HCT116 (cell line): Measurements from ENCODE around the gene APOB. TPM values are rescaled to one million over a fixed set of nuclear protein-coding genes. Genes with fewer than 3 reads are reported as not detected.

Experiments used
- ATAC-seq: fragments of 200-7000 bp; cut with Tn5 transposase; 2 replicates; pipeline ENCODE4 v1.9.1; 2020; ENCODE audit warnings: mild to moderate bottlenecking, moderate library complexity
- BruUV-seq: library from RNA; stranded (reverse); fragments of 400-500 nt; replicated peaks from 2 replicates; lab custom pipeline; 2021; lab: Mats Ljungman, UMichigan
- CTCF ChIA-PET: fragments of 300-600 bp; sonication (Branson Sonifier 250); formaldehyde crosslinking; loops from one replicate; lab custom pipeline; 2021; ENCODE audit warnings: antibody characterized with exemption; lab: Charles Lee
- POLR2A ChIA-PET: fragments of 300-600, 350-600 bp; sonication (Branson Sonifier 250); formaldehyde crosslinking; loops from one replicate; lab custom pipeline; 2021; ENCODE audit warnings: antibody characterized with exemption; lab: Charles Lee
- RAD21 ChIA-PET, 2 experiments: fragments of 300-600 bp; sonication (Branson Sonifier 250); formaldehyde crosslinking; loops; one replicate each; lab custom pipeline; 2023; ENCODE audit warnings: low total read pairs in 2 of 2; ENCODE audit not compliant: uncharacterized antibody in 2 of 2, unreplicated experiment in 2 of 2, low non-redundant PET in 1 of 2; lab: Charles Lee
- DNase-seq: peaks from one replicate; pipeline ENCODE4 v3.0.0-alpha.2; 2010; ENCODE audit warnings: low read depth, low spot score
- H2AFZ ChIP-seq: fragments of 200-600 bp; shearing (Covaris generic), sonication (generic); 2 replicates; pipeline ENCODE4 v1.6.1; 2017; ENCODE audit warnings: low read depth, mixed run types, mixed read lengths, antibody characterized with exemption, low read length; ENCODE audit not compliant: poor library complexity, severe bottlenecking
- H3K27ac ChIP-seq: 2 replicates; pipeline ENCODE4 v1.5.1; 2012; ENCODE audit warnings: low read depth, low read length
- H3K27me3 ChIP-seq: fragments of 200-600 bp; sonication (generic); 2 replicates; pipeline ENCODE4 v1.6.1; 2016; ENCODE audit warnings: mixed run types, low read length, mixed read lengths; ENCODE audit not compliant: insufficient read depth
- H3K36me3 ChIP-seq, 2 experiments: fragments of 200-500 bp in 1 of 2; fragments of 200-600 bp in 1 of 2; sonication (Bioruptor generic) in 1 of 2; sonication (generic) in 1 of 2; 2 replicates each; pipeline versions ENCODE4 v1.5.1 to v1.6.1; 2014 to 2016; ENCODE audit warnings: low read length in 2 of 2, inconsistent platforms in 1 of 2, mixed read lengths in 1 of 2, mixed run types in 1 of 2; ENCODE audit not compliant: insufficient read depth in 2 of 2, control insufficient read depth in 1 of 2
- H3K4me1 ChIP-seq, 2 experiments: fragments of 200-600 bp in 1 of 2; sonication (generic) in 1 of 2; 2 replicates each; pipeline versions ENCODE4 v1.5.1 to v1.6.1; 2012 to 2017; ENCODE audit warnings: low read length in 2 of 2, inconsistent platforms in 1 of 2, mild to moderate bottlenecking in 1 of 2, mixed read lengths in 1 of 2, mixed run types in 1 of 2, moderate library complexity in 1 of 2; ENCODE audit not compliant: insufficient read depth in 2 of 2, control insufficient read depth in 1 of 2
- H3K4me2 ChIP-seq: fragments of 200-600 bp; sonication (generic); 2 replicates; pipeline ENCODE4 v1.6.1; 2017; ENCODE audit warnings: mixed run types, low read length, mixed read lengths
- H3K4me3 ChIP-seq, 2 experiments: fragments of 200-600 bp in 1 of 2; sonication (generic) in 1 of 2; replicated peaks in 1 of 2; 2 replicates each; pipeline ENCODE4 v1.5.1; 2011 to 2016; ENCODE audit warnings: low read length in 2 of 2, control low read depth in 1 of 2, low read depth in 1 of 2, mild to moderate bottlenecking in 1 of 2, mixed read lengths in 1 of 2, mixed run types in 1 of 2
- H3K79me2 ChIP-seq: fragments of 200-600 bp; sonication (generic); 2 replicates; pipeline ENCODE4 v1.6.1; 2017; ENCODE audit warnings: mild to moderate bottlenecking, mixed run types, low read length, moderate library complexity, mixed read lengths; ENCODE audit not compliant: insufficient read depth
- H3K9ac ChIP-seq: fragments of 200-600 bp; sonication (generic); 2 replicates; pipeline ENCODE4 v1.6.1; 2016; ENCODE audit warnings: low read length, mixed read lengths
- H3K9me2 ChIP-seq: fragments of 200-600 bp; sonication (generic), shearing (Covaris generic); 2 replicates; pipeline ENCODE4 v1.6.1; 2017; ENCODE audit warnings: mixed run types, mild to moderate bottlenecking, moderate library complexity; ENCODE audit not compliant: insufficient read depth
- H3K9me3 ChIP-seq, 2 experiments: fragments of 200-500 bp in 1 of 2; fragments of 200-600 bp in 1 of 2; sonication (Bioruptor generic) in 1 of 2; sonication (generic) in 1 of 2; 2 replicates each; pipeline ENCODE4 v1.6.1; 2014 to 2017; ENCODE audit warnings: low read length in 2 of 2, mixed read lengths in 2 of 2, inconsistent platforms in 1 of 2, low read depth in 1 of 2, mild to moderate bottlenecking in 1 of 2, mixed run types in 1 of 2, moderate library complexity in 1 of 2; ENCODE audit not compliant: control insufficient read depth in 1 of 2, insufficient read depth in 1 of 2
- H4K20me1 ChIP-seq: fragments of 200-600 bp; sonication (generic), shearing (Covaris generic); 2 replicates; pipeline ENCODE4 v1.6.1; 2017; ENCODE audit warnings: mixed run types, mild to moderate bottlenecking, moderate library complexity; ENCODE audit not compliant: insufficient read depth
- ATF3 ChIP-seq: IDR thresholded peaks from 2 replicates; pipeline ENCODE4 v1.6.1; 2012
- ELF1 ChIP-seq: IDR thresholded peaks from 2 replicates; pipeline ENCODE4 v1.6.1; 2012; ENCODE audit warnings: low read depth, borderline replicate concordance
- EZH2phosphoT487 ChIP-seq: fragments of 200-600 bp; IDR thresholded peaks from 2 replicates; pipeline ENCODE4 v1.6.1; 2018; ENCODE audit warnings: antibody characterized with exemption, borderline replicate concordance
- FOSL1 ChIP-seq: IDR thresholded peaks from 2 replicates; pipeline ENCODE4 v1.6.1; 2012; ENCODE audit warnings: low read depth
- POLR2AphosphoS5 ChIP-seq: IDR thresholded peaks from 2 replicates; pipeline ENCODE4 v1.6.1; 2011; ENCODE audit warnings: mild to moderate bottlenecking, low read depth, low read length, moderate library complexity
- SIN3A ChIP-seq: IDR thresholded peaks from 2 replicates; pipeline ENCODE4 v1.6.1; 2012; ENCODE audit warnings: low read depth
- intact Hi-C: fragments of 100-400 bp; cut with micrococcal nuclease; formaldehyde crosslinking; loops from 2 replicates; pipeline ENCODE4 v1.10.0; 2022
- total RNA-seq: library from RNA; stranded (reverse); gene quantifications from one replicate; pipeline ENCODE4 v1.2.1, GENCODE V29; 2021; ENCODE audit not compliant: unreplicated experiment
- TF ChIP-seq, protein P1 (sequence below), 3 experiments: fragments of 200-600 bp in 1 of 3; sonication (generic) in 1 of 3; IDR thresholded peaks in 2 of 3; conservative IDR thresholded peaks in 1 of 3; 2 replicates each; pipeline ENCODE4 v1.5.1; 2012 to 2017; ENCODE audit warnings: low read depth in 2 of 3, low read length in 2 of 3, antibody characterized with exemption in 1 of 3, borderline replicate concordance in 1 of 3, control low read depth in 1 of 3, mild to moderate bottlenecking in 1 of 3, mixed read lengths in 1 of 3, mixed run types in 1 of 3, moderate library complexity in 1 of 3; ENCODE audit not compliant: insufficient read depth in 1 of 3

The APOB gene
- total RNA-seq, 1 experiment from 2014 or later, result 1.6 TPM

DNA sequence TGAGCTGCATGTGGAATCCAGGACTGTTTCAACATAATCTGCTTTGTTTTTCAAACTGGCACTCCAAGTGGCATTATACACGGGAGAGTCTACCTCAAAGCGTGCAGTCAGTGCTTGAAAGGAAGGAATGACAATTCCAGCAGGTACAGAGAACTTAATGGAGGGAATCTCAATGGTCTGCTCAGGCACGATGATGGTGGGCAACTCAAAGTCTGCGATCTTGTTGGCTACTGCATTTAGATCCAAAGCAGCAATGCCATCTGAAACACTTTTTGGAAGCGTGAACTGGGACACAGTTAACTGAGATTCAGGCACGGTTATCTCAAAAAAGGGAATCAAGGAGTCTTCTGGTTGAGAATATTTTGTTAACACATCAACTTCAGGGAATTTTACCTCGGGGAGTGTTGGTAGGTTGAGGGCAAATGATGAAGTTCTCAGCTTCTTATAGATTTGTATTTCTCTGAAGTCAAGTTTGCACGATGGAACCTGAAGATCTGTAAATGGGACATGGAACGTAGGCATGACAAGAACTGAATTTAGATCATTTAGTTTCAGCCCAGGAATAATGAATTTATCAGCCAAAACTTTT, 38.7 kb downstream of the APOB start:
- H3K9me3 ChIP-seq, result no peaks in the 10 kb centered on the region
- CTCF ChIA-PET, result no interaction called here
- TF ChIP-seq ELF1, result no peak
- no peaks in the 10 kb centered on the region; the same call in 1 of the 2 replicates for H3K9me2 ChIP-seq
- no peak overlapping the region for H3K9ac ChIP-seq
- no peak overlapping the region for H2AFZ ChIP-seq
- H3K4me3 ChIP-seq, result no peak overlapping the region
- POLR2A ChIA-PET, result no interaction called here
- RAD21 ChIA-PET, result no interaction called here
- BruUV-seq, result no TSS peak
- no peaks in the 10 kb centered on the region for H3K4me1 ChIP-seq
- no peak for ATAC-seq
- H3K36me3 ChIP-seq, result no peaks in the 10 kb centered on the region
- intact Hi-C loops, result no loop called here
- no peaks in the 10 kb centered on the region for H3K79me2 ChIP-seq
- no peak overlapping the region for H3K27ac ChIP-seq
- peaks cover 66% of the 10 kb centered on the region for H3K27me3 ChIP-seq
- DNase-seq, result no peak
- H4K20me1 ChIP-seq, result no peaks in the 10 kb centered on the region
- H3K4me2 ChIP-seq, result no peak overlapping the region

GRCh38 chr2:21004181-21004572, 39.7 kb downstream of the APOB start:
- no peak for DNase-seq
- no peaks in the 10 kb centered on the region for H3K9me2 ChIP-seq
- CTCF ChIA-PET, result no interaction called here
- TF ChIP-seq ATF3 (no peak), FOSL1 (no peak), POLR2AphosphoS5 (no peak), SIN3A (no peak), EZH2phosphoT487 (no peak)
- TF ChIP-seq, protein P1, sequence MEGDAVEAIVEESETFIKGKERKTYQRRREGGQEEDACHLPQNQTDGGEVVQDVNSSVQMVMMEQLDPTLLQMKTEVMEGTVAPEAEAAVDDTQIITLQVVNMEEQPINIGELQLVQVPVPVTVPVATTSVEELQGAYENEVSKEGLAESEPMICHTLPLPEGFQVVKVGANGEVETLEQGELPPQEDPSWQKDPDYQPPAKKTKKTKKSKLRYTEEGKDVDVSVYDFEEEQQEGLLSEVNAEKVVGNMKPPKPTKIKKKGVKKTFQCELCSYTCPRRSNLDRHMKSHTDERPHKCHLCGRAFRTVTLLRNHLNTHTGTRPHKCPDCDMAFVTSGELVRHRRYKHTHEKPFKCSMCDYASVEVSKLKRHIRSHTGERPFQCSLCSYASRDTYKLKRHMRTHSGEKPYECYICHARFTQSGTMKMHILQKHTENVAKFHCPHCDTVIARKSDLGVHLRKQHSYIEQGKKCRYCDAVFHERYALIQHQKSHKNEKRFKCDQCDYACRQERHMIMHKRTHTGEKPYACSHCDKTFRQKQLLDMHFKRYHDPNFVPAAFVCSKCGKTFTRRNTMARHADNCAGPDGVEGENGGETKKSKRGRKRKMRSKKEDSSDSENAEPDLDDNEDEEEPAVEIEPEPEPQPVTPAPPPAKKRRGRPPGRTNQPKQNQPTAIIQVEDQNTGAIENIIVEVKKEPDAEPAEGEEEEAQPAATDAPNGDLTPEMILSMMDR (IDR thresholded peaks at IDR 0.05 in 2 of 3, conservative IDR thresholded peaks at IDR 0.05 in 1 of 3; ENCODE audit: borderline replicate concordance in 1 of 3, insufficient read depth in 1 of 3, low read depth in 2 of 3, low read length in 2 of 3), result no peak
- TF ChIP-seq, all 23 proteins: peak for 0
- H2AFZ ChIP-seq, result no peak overlapping the region
- H3K27me3 ChIP-seq, result peaks cover 61% of the 10 kb centered on the region
- no peak overlapping the region for H3K4me3 ChIP-seq
- no peaks in the 10 kb centered on the region for H3K9me3 ChIP-seq
- H3K36me3 ChIP-seq, result no peaks in the 10 kb centered on the region
- ATAC-seq, result no peak
- H3K27ac ChIP-seq, result no peak overlapping the region
- ChIA-PET POLR2A (no interaction called here), RAD21 (no interaction called here)
- H3K79me2 ChIP-seq, result no peaks in the 10 kb centered on the region
- no peaks in the 10 kb centered on the region for H3K4me1 ChIP-seq
- no peaks in the 10 kb centered on the region for H4K20me1 ChIP-seq
- intact Hi-C loops, result no loop called here
- no peak overlapping the region for H3K4me2 ChIP-seq
- no TSS peak for BruUV-seq
- H3K9ac ChIP-seq, result no peak overlapping the region
